Epithelial cell of proximal tubule (primary cell): ENCODE results near the gene PRSS1. TPM values are rescaled to one million over a fixed set of nuclear protein-coding genes. Genes with fewer than 3 reads are reported as not detected.
"Not testable (repeated sequence)": the region's sequence is repeated elsewhere in the genome, so short reads cannot be mapped to it uniquely, and the experiment has no call there.

ENCODE experiments used
- DNase-seq: peaks from one replicate; pipeline ENCODE4 v3.0.0-alpha.2; 2011; ENCODE audit warnings: low read depth
- H3K4me3 ChIP-seq: 2 replicates; pipeline ENCODE4 v1.5.1; 2011; ENCODE audit warnings: low read depth, mild to moderate bottlenecking, low read length
- CTCF ChIP-seq: conservative IDR thresholded peaks from 2 replicates; pipeline ENCODE4 v1.5.1; 2012; ENCODE audit warnings: low read depth, mild to moderate bottlenecking, low read length
- total RNA-seq: library from RNA; depleted of rRNA; stranded (reverse); fragments of >200 nt; gene quantifications from 2 replicates; pipeline ENCODE4 v1.2.3, GENCODE V29; 2015

The PRSS1 gene
- total RNA-seq, 1 donor from 2014 or later = not detected

DNA sequence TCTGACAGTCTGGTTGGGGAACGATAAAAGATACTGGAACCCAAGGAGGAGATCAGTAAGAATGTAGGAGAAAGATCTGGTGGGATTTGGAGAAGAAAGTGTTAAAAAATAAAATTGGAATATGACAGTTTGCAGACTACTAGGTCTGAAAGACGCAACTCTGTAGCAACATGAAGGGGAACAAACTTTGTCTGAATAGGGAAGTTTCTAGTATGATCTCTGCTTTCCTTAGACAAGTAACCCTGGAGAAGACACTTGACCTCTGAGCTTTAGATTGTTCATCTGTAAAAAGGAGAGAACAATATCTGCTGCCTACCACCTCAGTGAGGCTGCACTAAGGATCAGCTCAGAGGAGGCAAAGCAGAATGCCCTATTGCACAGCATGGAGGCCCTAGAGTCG lies 3.0 kb upstream of the PRSS1 start:
- H3K4me3 ChIP-seq = no peak overlapping the region
- DNase-seq = no peak
- TF ChIP-seq CTCF = no peak

- not testable (repeated sequence) for H3K4me3 ChIP-seq, DNase-seq
Measured at GRCh38 chr7:142748410-142748809, 862 bp upstream of the PRSS1 start.

- no peak overlapping the region for H3K4me3 ChIP-seq
- no peak for DNase-seq
- no peak for TF ChIP-seq CTCF
Measured at GRCh38 chr7:142750321-142750938, 1.2 kb downstream of the PRSS1 start.

- DNase-seq = not testable (repeated sequence)
Measured at GRCh38 chr7:142751526-142752175, 2.4 kb downstream of the PRSS1 start.

GRCh38 chr7:142752376-142753225 lies 3.3 kb downstream of the PRSS1 start:
- no peak for DNase-seq
- H3K4me3 ChIP-seq = no peak overlapping the region
- no peak for TF ChIP-seq CTCF

More at GRCh38 chr7:142751526-142752175, 2.4 kb downstream of the PRSS1 start:
- H3K4me3 ChIP-seq = not testable (repeated sequence)

- no peak for TF ChIP-seq CTCF
- DNase-seq = no peak
- H3K4me3 ChIP-seq = no peak overlapping the region
Measured at GRCh38 chr7:142753366-142753765, 4.1 kb downstream of the PRSS1 start.

DNA sequence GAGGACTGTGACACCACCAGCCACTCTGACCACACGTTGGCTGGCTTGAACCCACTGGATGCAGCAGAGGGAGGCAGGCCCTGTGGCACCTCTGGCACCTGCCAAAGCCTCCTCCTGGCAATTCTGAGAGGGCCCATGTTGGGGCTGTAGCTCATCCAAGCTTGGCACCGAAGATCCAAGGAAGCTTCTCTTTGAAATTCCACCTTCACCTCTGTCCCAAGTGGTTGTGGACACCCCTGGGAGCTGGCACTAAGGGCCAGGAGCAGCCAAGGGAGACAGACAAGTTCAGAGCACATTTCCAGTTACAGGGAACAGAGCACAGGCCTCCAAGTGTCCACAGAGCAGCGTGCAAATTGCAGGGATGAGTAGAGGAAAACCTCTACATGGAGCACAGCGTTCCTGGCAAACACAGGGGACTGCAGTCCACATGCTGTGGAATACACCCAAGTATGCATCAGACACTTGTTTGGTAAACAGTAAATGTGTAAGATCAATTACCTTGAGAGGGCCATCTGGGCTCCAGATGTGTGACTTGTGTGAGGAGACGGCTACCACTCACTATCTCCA lies 4.7 kb downstream of the PRSS1 start:
- not testable (repeated sequence) for H3K4me3 ChIP-seq, DNase-seq
